Lung microvascular endothelial cell (primary cell): Measurements from ENCODE around the gene YTHDF1. TPM values are rescaled to one million over a fixed set of nuclear protein-coding genes. Genes with fewer than 3 reads are reported as not detected.
"Not testable (repeated sequence)": the region's sequence is repeated elsewhere in the genome, so short reads cannot be mapped to it uniquely, and the experiment has no call there.

ENCODE experiments used
- DNase-seq, 2 donors: peaks; one replicate each; pipeline versions ENCODE4 v3.0.0 to v3.0.0-alpha.2; 2010; ENCODE audit warnings: low read depth in 2 of 2
- total RNA-seq: library from RNA; depleted of rRNA; stranded (reverse); fragments of >200 nt; gene quantifications from 2 replicates; pipeline ENCODE4 v1.2.1, GENCODE V29; 2014

Gene YTHDF1
- total RNA-seq, 1 donor from 2014 or later = 16.1 TPM

DNA sequence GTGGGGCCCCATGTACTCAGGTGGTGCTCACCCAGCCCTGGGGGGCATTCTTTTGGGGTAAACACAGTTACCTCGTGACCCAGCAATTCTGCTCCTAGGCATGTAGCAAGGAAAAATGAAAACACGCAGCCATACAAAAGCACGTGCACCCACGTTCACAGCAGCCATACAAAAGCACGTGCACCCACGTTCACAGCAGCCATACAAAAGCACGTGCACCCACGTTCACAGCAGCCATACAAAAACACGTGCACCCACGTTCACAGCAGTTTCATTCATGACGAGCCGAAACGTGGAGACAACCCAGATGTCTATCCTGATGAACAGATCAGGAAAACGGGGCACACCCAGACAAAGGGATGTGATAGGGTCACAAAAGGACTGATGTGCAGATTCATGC is 57.1 kb downstream of the YTHDF1 start:
- DNase-seq = no peak

DNA sequence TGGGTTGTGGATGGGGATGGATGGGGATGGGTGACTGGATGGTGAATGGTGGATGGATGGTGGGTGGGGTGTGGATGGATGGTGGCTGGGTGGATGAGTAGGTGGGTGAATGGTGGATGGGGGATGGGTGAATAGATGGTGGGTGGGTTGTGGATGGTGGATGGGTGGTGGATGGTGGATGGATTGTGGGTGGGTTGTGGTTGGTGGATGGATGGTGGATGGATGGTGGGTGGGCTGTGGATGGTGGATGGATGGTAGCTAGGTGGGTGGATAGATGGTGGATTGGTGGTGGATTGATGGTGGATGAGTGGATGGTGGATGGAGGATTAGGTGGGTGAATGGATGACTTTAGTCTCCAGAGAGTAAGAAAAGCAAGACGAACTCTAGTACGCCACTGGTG is 57.6 kb downstream of the YTHDF1 start:
- DNase-seq = no peak

DNA sequence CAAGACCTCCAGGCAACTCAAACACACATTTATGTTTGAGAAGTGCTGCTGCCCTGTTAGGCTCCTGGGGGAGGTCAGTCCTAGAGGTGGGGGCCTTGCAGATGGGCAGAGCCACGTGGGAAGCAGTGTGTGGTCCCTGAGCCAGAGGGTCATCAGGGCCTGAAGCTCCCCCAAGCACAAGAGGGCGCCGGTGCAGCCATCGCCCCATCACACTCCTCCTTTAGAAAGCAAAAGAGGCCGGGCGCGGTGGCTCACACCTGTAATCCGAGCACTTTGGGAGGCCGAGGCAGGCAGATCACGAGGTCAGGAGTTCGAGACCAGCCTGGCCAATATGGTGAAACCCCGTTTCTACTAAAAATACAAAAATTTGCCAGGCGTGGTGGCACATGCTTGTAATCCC is 58.5 kb downstream of the YTHDF1 start:
- DNase-seq = not testable (repeated sequence)

GRCh38 chr20:63156221-63156671 is 59.7 kb downstream of the YTHDF1 start:
- no peak for DNase-seq

DNA sequence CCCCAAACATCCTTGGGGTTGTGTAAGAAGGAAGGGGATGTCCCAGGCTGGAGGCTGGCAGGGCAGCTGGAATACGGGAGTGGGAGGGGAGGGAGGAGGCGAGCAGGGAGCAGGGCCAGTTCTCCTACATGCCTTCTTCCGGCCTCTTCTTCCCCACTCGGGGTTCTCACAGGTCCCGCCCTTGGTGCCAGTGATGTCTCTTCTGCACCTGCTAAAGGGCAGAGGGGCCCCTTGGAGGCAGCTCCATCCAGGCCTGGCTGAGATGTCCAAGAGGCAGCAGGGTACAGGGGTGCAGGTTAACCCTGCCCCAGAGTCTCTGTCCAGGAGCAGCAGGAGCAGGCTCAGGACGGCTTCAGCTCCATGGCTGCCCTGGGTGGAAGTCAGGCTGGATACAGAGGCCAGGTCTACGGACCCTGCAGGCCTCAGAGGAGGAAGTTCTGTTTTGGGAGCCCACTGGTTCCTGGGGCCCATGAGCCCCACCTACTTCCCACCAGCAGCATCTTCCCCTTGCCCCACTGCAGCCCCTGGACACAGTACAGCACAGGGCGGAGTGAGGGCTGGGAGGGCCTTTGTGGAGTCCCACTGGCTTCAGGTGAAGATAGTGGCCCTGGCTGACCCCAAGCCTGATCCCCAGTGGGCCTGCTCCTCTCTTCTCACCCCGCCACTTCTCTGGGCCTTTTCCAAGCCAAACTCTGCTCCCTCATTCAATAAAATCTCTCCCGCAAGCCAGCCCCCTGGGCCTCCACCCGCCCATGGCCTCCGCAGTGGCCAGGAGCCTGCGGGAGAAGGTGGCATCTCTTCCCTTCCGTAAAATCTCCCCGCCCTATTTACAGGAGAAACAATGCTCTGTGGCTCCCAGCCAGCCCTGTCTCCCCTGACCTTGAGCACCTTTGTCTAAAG is 60.4 kb downstream of the YTHDF1 start:
- no peak for DNase-seq

DNA sequence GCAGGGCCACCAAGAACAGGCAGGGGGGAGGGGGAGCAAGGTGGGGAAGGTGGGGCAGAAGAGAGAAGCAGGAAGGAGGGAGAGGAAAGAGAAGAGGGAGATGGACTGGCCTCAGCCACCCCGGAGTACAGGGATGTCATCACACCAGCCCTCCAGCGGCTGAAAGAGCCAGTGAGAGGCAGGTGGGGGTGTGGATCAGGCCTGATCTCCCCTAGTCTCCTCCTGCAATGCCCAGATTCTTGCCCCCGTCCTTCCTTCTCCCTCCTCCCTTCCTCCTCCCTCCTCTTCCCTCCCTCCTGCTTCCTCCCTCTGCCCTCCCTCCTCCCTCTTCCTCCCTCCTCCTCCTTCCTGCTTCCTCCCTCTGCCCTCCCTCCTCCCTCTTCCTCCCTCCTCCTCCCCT is 61.5 kb downstream of the YTHDF1 start:
- no peak for DNase-seq

DNA sequence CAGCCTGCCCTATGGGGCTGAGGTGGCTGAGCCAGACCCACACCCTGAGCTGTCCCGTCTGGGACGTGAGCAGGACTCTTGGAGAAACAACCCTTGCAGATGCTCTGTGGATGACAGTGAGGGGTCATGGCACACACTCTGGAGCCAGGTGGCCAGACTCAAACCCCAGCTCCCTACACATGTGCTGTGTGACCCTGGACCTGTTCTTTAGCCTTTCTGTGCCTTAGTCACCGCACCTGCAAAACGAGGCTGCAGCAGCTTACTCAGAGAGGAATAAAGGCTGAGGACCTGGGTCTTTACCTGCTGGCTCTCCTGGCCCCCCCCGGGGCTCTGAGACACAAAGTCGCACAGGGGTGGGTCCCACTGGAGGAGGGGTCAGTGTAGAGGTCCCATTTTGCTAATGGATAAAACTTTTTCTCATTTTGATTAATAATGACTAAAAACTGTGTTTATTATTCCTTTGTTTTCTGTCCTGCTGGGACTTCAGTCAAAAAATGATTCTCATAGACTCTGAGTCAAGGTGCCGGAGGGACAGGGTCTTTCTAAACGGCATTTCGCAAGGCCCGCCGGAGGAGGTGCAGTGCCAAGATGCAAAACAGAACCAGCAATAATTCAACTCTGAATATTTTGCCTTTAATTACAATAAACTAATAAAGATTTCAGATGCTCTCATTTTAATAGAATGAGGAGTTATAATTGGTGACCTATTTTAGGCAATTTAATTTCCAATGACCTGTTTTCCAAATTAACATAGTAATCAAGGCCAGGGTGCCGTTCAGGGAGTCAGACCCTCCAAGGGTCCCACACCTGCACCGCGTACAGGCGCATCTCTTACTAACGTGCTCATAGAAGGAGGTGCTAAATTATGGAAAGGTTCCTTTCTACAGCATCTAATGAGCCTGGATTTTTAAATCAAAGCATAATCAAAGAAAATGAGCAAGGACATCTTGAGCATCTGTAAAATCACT is 62.4 kb downstream of the YTHDF1 start:
- no peak for DNase-seq

DNA sequence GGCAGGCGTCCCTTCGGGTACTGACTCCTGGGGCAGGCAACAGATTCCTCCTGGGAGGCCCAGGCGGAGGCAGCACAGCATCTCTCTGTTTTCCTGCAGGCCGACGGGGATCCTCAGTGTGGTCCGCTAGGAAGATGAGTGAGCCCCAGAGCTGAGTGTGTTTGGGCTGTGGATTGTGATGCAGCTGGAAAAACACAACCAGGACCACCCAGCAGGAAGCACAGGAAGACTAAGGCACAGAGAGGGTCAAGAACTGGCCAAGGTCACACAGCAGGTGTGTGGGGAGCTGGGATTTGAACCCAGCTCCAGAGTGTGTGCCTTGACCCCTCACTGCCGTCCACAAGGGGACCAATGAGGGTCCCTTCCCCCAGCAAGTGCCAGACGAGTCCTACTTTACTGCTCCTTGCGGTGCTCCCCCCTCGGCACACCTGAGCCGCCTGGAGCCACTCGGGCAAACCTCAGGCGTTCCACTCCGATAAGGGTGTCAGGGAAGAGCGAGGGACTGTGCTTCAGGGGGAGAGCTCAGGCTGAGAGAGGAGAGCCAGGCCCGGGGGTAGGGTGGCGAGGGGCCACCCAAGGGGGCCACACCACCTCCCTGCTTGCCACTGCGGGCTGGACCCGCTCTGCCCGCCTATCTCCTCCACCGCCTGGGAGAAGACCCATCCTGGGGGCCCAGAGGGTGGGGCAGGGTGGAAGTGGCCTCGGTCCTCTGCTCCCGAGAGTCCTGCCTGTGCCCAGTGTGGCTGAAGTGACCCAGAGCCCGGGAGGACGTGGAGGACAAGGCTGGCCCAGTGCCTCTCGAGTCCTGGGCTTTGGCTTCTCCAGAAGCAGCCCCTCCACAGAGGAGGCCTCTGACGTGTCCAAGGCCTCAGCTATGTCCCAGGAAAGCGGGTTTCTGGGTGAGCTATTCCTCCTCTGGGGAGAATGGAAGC is 63.3 kb downstream of the YTHDF1 start:
- DNase-seq = no peak

- DNase-seq = peak; percentile 43
Observed at GRCh38 chr20:63151554-63152321, 64.2 kb downstream of the YTHDF1 start.

GRCh38 chr20:63150911-63151531 is 64.9 kb downstream of the YTHDF1 start:
- no peak for DNase-seq

GRCh38 chr20:63150391-63150898 is 65.5 kb downstream of the YTHDF1 start:
- DNase-seq = no peak

DNA sequence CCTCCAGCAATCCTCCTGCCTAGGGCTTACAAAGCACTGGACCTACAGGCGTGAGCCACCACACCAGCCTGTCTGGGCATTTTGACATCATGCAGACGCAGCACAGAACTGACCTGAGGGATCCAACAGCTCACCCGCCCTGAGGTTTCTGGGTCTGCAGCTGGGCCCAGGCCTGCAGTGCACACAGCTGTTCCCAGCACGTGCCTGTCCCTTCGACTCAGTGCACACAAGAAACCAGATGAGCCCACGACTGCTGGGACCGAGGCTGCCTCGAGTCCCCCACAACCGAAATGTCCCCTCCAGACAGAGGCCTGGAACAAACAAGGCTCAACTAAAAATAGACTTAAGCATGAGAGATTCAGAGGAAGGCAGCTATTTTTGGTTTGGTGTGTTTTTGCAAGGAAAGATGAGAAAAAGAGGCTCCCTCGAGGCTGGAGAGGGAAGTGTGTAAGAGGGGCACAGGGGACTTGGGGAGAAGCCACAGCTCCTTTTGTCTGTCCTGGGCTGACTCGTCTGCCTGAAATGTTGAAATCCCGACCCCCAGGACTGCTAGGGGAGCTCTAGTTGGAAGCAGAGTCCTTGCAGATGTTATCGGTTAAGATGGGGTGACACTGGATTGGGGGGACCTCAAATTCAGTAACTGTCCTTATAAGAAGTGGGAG is 66.3 kb downstream of the YTHDF1 start:
- no peak for DNase-seq

DNA sequence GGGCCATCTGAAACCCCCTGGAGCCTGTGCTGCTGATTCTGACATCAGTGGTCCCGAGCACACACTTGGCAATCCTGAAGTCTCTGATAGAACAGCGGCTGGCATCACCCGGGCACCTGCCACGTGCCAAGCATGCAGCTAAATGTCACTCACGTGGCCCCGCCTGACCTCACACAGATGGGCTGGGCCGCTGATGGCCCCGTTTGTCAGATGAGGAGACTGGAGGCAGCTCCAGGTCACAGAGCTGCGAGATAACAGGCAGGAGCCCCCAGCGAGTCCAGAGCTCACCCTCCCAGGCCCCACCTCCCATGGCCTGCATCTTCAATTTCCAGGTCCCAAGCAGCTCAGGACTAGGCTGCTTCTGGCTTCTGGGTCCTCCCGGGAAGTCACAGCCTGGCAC is 67.2 kb downstream of the YTHDF1 start:
- no peak for DNase-seq

GRCh38 chr20:63147532-63147931 is 68.4 kb downstream of the YTHDF1 start:
- DNase-seq = no peak

Other genes with a start within 250 kb of the YTHDF1 start
- not detected in 2 replicates for gene BHLHE23, start 209.2 kb downstream of the YTHDF1 start, total RNA-seq
- not detected in 2 replicates for gene BIRC7, start 19.8 kb upstream of the YTHDF1 start, total RNA-seq
- gene NKAIN4, start 38.3 kb upstream of the YTHDF1 start, total RNA-seq = not detected in 2 replicates
- 29.2 and 43.1 TPM in 2 replicates for gene ARFGAP1, start 56.7 kb upstream of the YTHDF1 start, total RNA-seq
- under 0.01 and 0.20 TPM in 2 replicates for gene COL20A1, start 77.1 kb upstream of the YTHDF1 start, total RNA-seq
- 0.20 TPM in 1 of 2 replicates, not detected in the other for gene CHRNA4, start 145.2 kb upstream of the YTHDF1 start, total RNA-seq